Bronchial smooth muscle cell (primary cell): ENCODE results near the gene LHPP. TPM values are rescaled to one million over a fixed set of nuclear protein-coding genes. Genes with fewer than 3 reads are reported as not detected.

Source experiments
- total RNA-seq: library from RNA; depleted of rRNA; stranded (reverse); fragments of >200 nt; gene quantifications from 2 replicates; pipeline ENCODE4 v1.2.1, GENCODE V29; 2014

Gene LHPP
- total RNA-seq = 10.7 and 15.3 TPM in 2 replicates

GRCh38 chr10:124461642-124462347 is at the start of gene LHPP:
LHPP (plus strand) TSS chr10:124461823; CDS start chr10:124461863, 40 bp downstream.

GRCh38 chr10:124418726-124419501 is 42.7 kb upstream of the LHPP start, which contains the start of gene OAT:
OAT (minus strand) TSS chr10:124418923; CDS start chr10:124412171, 6,752 bp downstream.

GRCh38 chr10:124450012-124450782 is 11.4 kb upstream of the LHPP start, which contains the start of gene NKX1-2:
NKX1-2 (minus strand) TSS chr10:124450035; CDS start chr10:124449943, 92 bp downstream.

Other genes with a start within 250 kb of the LHPP start
- gene OAT, start 42.9 kb upstream of the LHPP start, total RNA-seq = 144 and 191 TPM in 2 replicates
- not detected in 2 replicates for gene NKX1-2, start 11.8 kb upstream of the LHPP start, total RNA-seq